BJ (cell line): Measurements from ENCODE around the gene GOLPH3. TPM values are rescaled to one million over a fixed set of nuclear protein-coding genes. Genes with fewer than 3 reads are reported as not detected.

Experiments
- CTCF ChIA-PET: fragments of 350-600 bp; formaldehyde crosslinking; extraction: SDS; loops from one replicate; lab custom pipeline; 2021; ENCODE audit warnings: antibody characterized with exemption, inconsistent platforms; lab: Yijun Ruan, JAX
- POLR2A ChIA-PET: fragments of 300-600 bp; sonication (Branson Sonifier 250); formaldehyde crosslinking; extraction: SDS; loops from one replicate; lab custom pipeline; 2021; ENCODE audit warnings: antibody characterized with exemption; lab: Charles Lee
- DNase-seq: peaks from one replicate; pipeline ENCODE4 v3.0.0-alpha.2; 2011; ENCODE audit warnings: low read depth
- H3K27me3 ChIP-seq: 2 replicates; pipeline ENCODE4 v1.6.0; 2011; ENCODE audit warnings: low read length; ENCODE audit not compliant: control insufficient read depth, insufficient read depth
- H3K36me3 ChIP-seq: 2 replicates; pipeline ENCODE4 v1.5.1; 2011; ENCODE audit warnings: low read length; ENCODE audit not compliant: control insufficient read depth, insufficient read depth
- H3K4me3 ChIP-seq: 2 replicates; pipeline ENCODE4 v1.5.1; 2011; ENCODE audit warnings: low read depth, mild to moderate bottlenecking, control low read depth, low read length
- CTCF ChIP-seq: IDR thresholded peaks from 2 replicates; pipeline ENCODE4 v1.5.1; 2011; ENCODE audit warnings: low read depth, mild to moderate bottlenecking, control low read depth, inconsistent platforms, low read length, moderate library complexity; ENCODE audit not compliant: insufficient read depth
- polyA plus RNA-seq: library from polyadenylated mRNA; depleted of rRNA; stranded (reverse); fragments of >200 nt; gene quantifications from 2 replicates; pipeline ENCODE4 v1.2.3, GENCODE V29; 2011

GOLPH3 gene
- polyA plus RNA-seq, 1 experiment, result 53.9 TPM

- H3K27me3 ChIP-seq, result no peaks in the 10 kb centered on the region
- no peak overlapping the region for H3K4me3 ChIP-seq
- POLR2A ChIA-PET, result no interaction called here
- peaks cover 9% of the 10 kb centered on the region for H3K36me3 ChIP-seq
- TF ChIP-seq CTCF, result no peak
- CTCF ChIA-PET, result interaction anchor here (0.8 to 1.3 kb wide), 3 partner anchors 10 to 51 kb away, joined by 3 to 5 read pairs (median 3); no protein-coding TSS in a partner anchor
- DNase-seq, result no peak
Observed at GRCh38 chr5:32095261-32095671, 78.9 kb downstream of the GOLPH3 start.

GRCh38 chr5:32094691-32095090 is 79.4 kb downstream of the GOLPH3 start:
- Histone ChIP-seq H3K27me3 (no peaks in the 10 kb centered on the region), H3K36me3 (peaks cover 6% of the 10 kb centered on the region), H3K4me3 (no peak overlapping the region)
- DNase-seq, result no peak
- no peak for TF ChIP-seq CTCF
- CTCF ChIA-PET, result interaction anchor here (0.8 to 2.8 kb wide), 4 partner anchors 9 to 270 kb away, joined by 3 to 54 read pairs (median 4); no protein-coding TSS in a partner anchor
- POLR2A ChIA-PET, result no interaction called here

GRCh38 chr5:32092938-32093812 is 80.9 kb downstream of the GOLPH3 start:
- peak; percentile 72 for TF ChIP-seq CTCF
- H3K4me3 ChIP-seq, result no peak overlapping the region

GRCh38 chr5:32090755-32091128 is 83.4 kb downstream of the GOLPH3 start:
- no peak for TF ChIP-seq CTCF
- H3K36me3 ChIP-seq, result peaks cover 1% of the 10 kb centered on the region
- CTCF ChIA-PET, result interaction anchor here (0.7 to 5.1 kb wide), 5 partner anchors 13 to 265 kb away, joined by 3 to 25 read pairs (median 4); no protein-coding TSS in a partner anchor
- DNase-seq, result no peak
- no peaks in the 10 kb centered on the region for H3K27me3 ChIP-seq
- POLR2A ChIA-PET, result no interaction called here
- H3K4me3 ChIP-seq, result no peak overlapping the region

More at GRCh38 chr5:32092938-32093812, 80.9 kb downstream of the GOLPH3 start:
- DNase-seq, result no peak
- ChIA-PET POLR2A (no interaction called here), CTCF (interaction anchor here (0.5 to 2.8 kb wide), 34 partner anchors 8 to 525 kb away, joined by 3 to 54 read pairs (median 4); no protein-coding TSS in a partner anchor)
- no peaks in the 10 kb centered on the region for H3K27me3 ChIP-seq
- no peaks in the 10 kb centered on the region; the same call in 1 of the 2 replicates for H3K36me3 ChIP-seq
